Endothelial cell of umbilical vein (primary cell): ENCODE data around the gene KASH5. TPM values are rescaled to one million over a fixed set of nuclear protein-coding genes. Genes with fewer than 3 reads are reported as not detected.

Experiments used
- BruUV-seq: library from RNA; stranded (reverse); fragments of 400-500 nt; replicated peaks from 2 replicates; lab custom pipeline; 2021; lab: Mats Ljungman, UMichigan
- CTCF ChIA-PET: fragments of 300-600, 350-600 bp; sonication (Branson Sonifier 250); formaldehyde crosslinking; loops from one replicate; lab custom pipeline; 2021; ENCODE audit warnings: antibody characterized with exemption, inconsistent platforms; lab: Charles Lee
- POLR2A ChIA-PET: fragments of 300-600, 350-600 bp; sonication (Branson Sonifier 250); formaldehyde crosslinking; loops from one replicate; lab custom pipeline; 2021; ENCODE audit warnings: antibody characterized with exemption, inconsistent platforms; lab: Charles Lee
- DNase-seq: peaks from one replicate; pipeline ENCODE4 v3.0.0-alpha.2; 2011; ENCODE audit warnings: low read depth, low spot score
- FAIRE-seq: peaks from 2 replicates; lab custom pipeline; 2011; peaks lifted over from hg19 to GRCh38; lab: Jason Lieb, UNC
- H2AFZ ChIP-seq: 2 replicates; pipeline ENCODE4 v1.6.0; 2012; ENCODE audit warnings: low read depth, low read length, control low read depth, inconsistent platforms
- H3K27ac ChIP-seq: 2 replicates; pipeline ENCODE4 v1.5.1; 2011; ENCODE audit warnings: low read depth, mild to moderate bottlenecking, control low read depth, low read length, moderate library complexity; ENCODE audit not compliant: insufficient read depth
- H3K27me3 ChIP-seq, 2 experiments: 2 replicates each; pipeline versions ENCODE4 v1.6.0 to v1.6.1; 2011; ENCODE audit warnings: low read length in 2 of 2, mixed read lengths in 1 of 2; ENCODE audit not compliant: control insufficient read depth in 2 of 2, insufficient read depth in 2 of 2
- H3K36me3 ChIP-seq, 2 experiments: 2 replicates in 1 of 2; 3 replicates in 1 of 2; pipeline ENCODE4 v1.5.1; 2011; ENCODE audit warnings: low read length in 2 of 2, mild to moderate bottlenecking in 1 of 2, moderate library complexity in 1 of 2; ENCODE audit not compliant: control insufficient read depth in 2 of 2, insufficient read depth in 2 of 2; ENCODE audit errors: extremely low read depth in 1 of 2
- H3K4me1 ChIP-seq: 3 replicates; pipeline ENCODE4 v1.5.1; 2011; ENCODE audit warnings: mild to moderate bottlenecking, low read length; ENCODE audit not compliant: control insufficient read depth, insufficient read depth; ENCODE audit errors: extremely low read depth
- H3K4me2 ChIP-seq: 2 replicates; pipeline ENCODE4 v1.6.1; 2011; ENCODE audit warnings: low read length, control low read depth, mixed read lengths; ENCODE audit not compliant: insufficient read depth
- H3K4me3 ChIP-seq, 3 experiments: fragments of 200-600 bp in 1 of 3; sonication (generic), shearing (Covaris generic) in 1 of 3; replicated peaks in 1 of 3; 2 replicates each; pipeline ENCODE4 v1.5.1; 2011 to 2016; ENCODE audit warnings: control low read depth in 3 of 3, low read length in 3 of 3, mild to moderate bottlenecking in 2 of 3, inconsistent platforms in 1 of 3, low read depth in 1 of 3, moderate library complexity in 1 of 3; ENCODE audit not compliant: insufficient read depth in 1 of 3
- H3K79me2 ChIP-seq: 2 replicates; pipeline ENCODE4 v1.6.0; 2012; ENCODE audit warnings: low read length, inconsistent platforms; ENCODE audit not compliant: control insufficient read depth, insufficient read depth
- H3K9ac ChIP-seq: replicated peaks from 2 replicates; pipeline ENCODE3; 2011; ENCODE audit warnings: low read length, control low read depth; ENCODE audit not compliant: insufficient read depth; ENCODE audit errors: extremely low read depth
- H3K9me1 ChIP-seq: replicated peaks from 3 replicates; pipeline ENCODE4 v1.6.0; 2011; ENCODE audit warnings: mild to moderate bottlenecking, low read length; ENCODE audit not compliant: control insufficient read depth, insufficient read depth; ENCODE audit errors: extremely low read depth
- H3K9me3 ChIP-seq: replicated peaks from 2 replicates; pipeline ENCODE4 v1.5.1; 2012; ENCODE audit warnings: low read length, inconsistent platforms; ENCODE audit not compliant: control insufficient read depth, insufficient read depth
- H4K20me1 ChIP-seq: replicated peaks from 2 replicates; pipeline ENCODE3; 2011; ENCODE audit warnings: mild to moderate bottlenecking, low read length; ENCODE audit not compliant: control insufficient read depth, insufficient read depth; ENCODE audit errors: extremely low read depth
- CTCF ChIP-seq, 2 donors: IDR thresholded peaks; 1 replicate in 1 of 2; 2 replicates in 1 of 2; pipeline ENCODE4 v1.5.1; 2011; ENCODE audit warnings: low read length in 2 of 2, mild to moderate bottlenecking in 2 of 2, moderate library complexity in 2 of 2, control low read depth in 1 of 2, inconsistent platforms in 1 of 2, low read depth in 1 of 2; ENCODE audit not compliant: insufficient read depth in 1 of 2; ENCODE audit errors: extremely low read depth in 1 of 2
- EZH2 ChIP-seq: IDR thresholded peaks from 2 replicates; pipeline ENCODE4 v1.6.1; 2012; ENCODE audit warnings: borderline replicate concordance, low read depth, mild to moderate bottlenecking, moderate library complexity, low read length, inconsistent platforms; ENCODE audit not compliant: severe bottlenecking
- FOS ChIP-seq: IDR thresholded peaks from 2 replicates; pipeline ENCODE4 v1.6.1; 2011; ENCODE audit warnings: mild to moderate bottlenecking, low read length, moderate library complexity, borderline replicate concordance; ENCODE audit not compliant: insufficient read depth
- GATA2 ChIP-seq: IDR thresholded peaks from 2 replicates; pipeline ENCODE4 v1.7.0; 2011; ENCODE audit warnings: low read depth, mild to moderate bottlenecking, moderate library complexity, mixed read lengths, low read length; ENCODE audit not compliant: insufficient read length, insufficient read depth
- JUN ChIP-seq: IDR thresholded peaks from 2 replicates; pipeline ENCODE4 v1.6.1; 2011; ENCODE audit warnings: borderline replicate concordance, low read depth; ENCODE audit not compliant: insufficient read length, insufficient read depth
- MAX ChIP-seq: IDR thresholded peaks from 2 replicates; pipeline ENCODE4 v1.6.1; 2011; ENCODE audit not compliant: insufficient read depth, insufficient read length
- MYC ChIP-seq: IDR thresholded peaks from one replicate; pipeline ENCODE4 v1.6.1; 2011; ENCODE audit warnings: mild to moderate bottlenecking, low read depth, low read length
- POLR2A ChIP-seq: IDR thresholded peaks from 2 replicates; pipeline ENCODE4 v1.6.1; 2012; ENCODE audit warnings: low read depth, mild to moderate bottlenecking, control low read depth, low read length
- POLR2AphosphoS5 ChIP-seq: IDR thresholded peaks from 2 replicates; pipeline ENCODE4 v1.6.1; 2012; ENCODE audit warnings: low read depth, mild to moderate bottlenecking, control low read depth, low read length, moderate library complexity; ENCODE audit not compliant: insufficient read depth
- dilution Hi-C: fragments of 300-500 bp; cut with MboI; formaldehyde crosslinking; loops from one replicate; pipeline ENCODE4 v1.15.0; 2019; ENCODE audit warnings: low sequenced_read_pairs; ENCODE audit not compliant: extremely low pct_ligation_motif_present
- intact Hi-C: fragments of 100-400 bp; cut with micrococcal nuclease; formaldehyde crosslinking; loops from one replicate; pipeline ENCODE4 v1.10.0; 2022
- polyA plus RNA-seq, 4 experiments: library from polyadenylated mRNA; depleted of rRNA in 3 of 4; stranded (reverse) in 3 of 4; unstranded in 1 of 4; fragments of >200 nt; gene quantifications; 2 replicates each; pipeline versions ENCODE4 v1.2.1 to v1.2.3, GENCODE V29; 2011 to 2012; ENCODE audit warnings: missing spikeins in 1 of 4
- total RNA-seq: library from RNA; stranded (reverse); gene quantifications from 2 replicates; pipeline ENCODE4 v1.2.3, GENCODE V29; 2021

KASH5 gene
- total and polyA plus RNA-seq, 2 donors (not counting 3 experiments of a cell fraction or from before 2014, with no cell fraction given), result 0.03 TPM; not detected in 1

GRCh38 chr19:49450405-49450804, 62.4 kb downstream of the KASH5 start:
- no peaks in the 10 kb centered on the region for H3K9me3 ChIP-seq
- TF ChIP-seq MAX (no peak), POLR2AphosphoS5 (no peak), JUN (no peak), MYC (no peak), FOS (no peak), CTCF (IDR thresholded peaks at IDR 0.05; ENCODE audit: extremely low read depth in 1 of 2, insufficient read depth in 1 of 2, low read depth in 1 of 2, low read length in 2 of 2) (no peak), EZH2 (no peak), POLR2A (no peak), GATA2 (no peak)
- H3K9me1 ChIP-seq, result no peaks in the 10 kb centered on the region
- H3K4me2 ChIP-seq, result peak overlapping the region; percentile 78
- intact Hi-C loops, result loop anchor here (5.0 kb wide), 2 partner anchors 192 to 427 kb away; partner anchors contain the start of genes AKT1S1, RRAS, SCAF1 and TBC1D17
- FAIRE-seq (no peak), DNase-seq (no peak)
- ChIA-PET CTCF (interaction anchor here (0.6 to 1.4 kb wide), 3 partner anchors 9 to 126 kb away, joined by 3 to 7 read pairs (median 4); no protein-coding TSS in a partner anchor), POLR2A (no interaction called here)
- H3K4me3 ChIP-seq, result peak overlapping the region in 1 of 3 experiments; percentile 47
- H2AFZ ChIP-seq, result no peak overlapping the region
- peaks cover 0 to 4% of the 10 kb centered on the region in 2 experiments for H3K36me3 ChIP-seq
- H3K9ac ChIP-seq, result no peak overlapping the region
- BruUV-seq, result no TSS peak
- H3K27me3 ChIP-seq, result no peaks in the 10 kb centered on the region
- dilution Hi-C loops, result no loop called here
- no peak overlapping the region for H3K27ac ChIP-seq
- H3K79me2 ChIP-seq, result peaks cover 11% of the 10 kb centered on the region
- H4K20me1 ChIP-seq, result no peaks in the 10 kb centered on the region
- peaks cover 11% of the 10 kb centered on the region for H3K4me1 ChIP-seq
